ENCODE measurements around the gene ALOX12B. TPM values are rescaled to one million over a fixed set of nuclear protein-coding genes. Genes with fewer than 3 reads are reported as not detected.

ALOX12B gene
- total RNA-seq, 1 donor from 2014 or later = 0.35 TPM

GRCh38 chr17:8075574-8076342, 11.8 kb downstream of the ALOX12B start:
- H3K4me3 ChIP-seq (ENCODE audit: low read depth, low read length) = no peak overlapping the region
- TF ChIP-seq, protein P1, sequence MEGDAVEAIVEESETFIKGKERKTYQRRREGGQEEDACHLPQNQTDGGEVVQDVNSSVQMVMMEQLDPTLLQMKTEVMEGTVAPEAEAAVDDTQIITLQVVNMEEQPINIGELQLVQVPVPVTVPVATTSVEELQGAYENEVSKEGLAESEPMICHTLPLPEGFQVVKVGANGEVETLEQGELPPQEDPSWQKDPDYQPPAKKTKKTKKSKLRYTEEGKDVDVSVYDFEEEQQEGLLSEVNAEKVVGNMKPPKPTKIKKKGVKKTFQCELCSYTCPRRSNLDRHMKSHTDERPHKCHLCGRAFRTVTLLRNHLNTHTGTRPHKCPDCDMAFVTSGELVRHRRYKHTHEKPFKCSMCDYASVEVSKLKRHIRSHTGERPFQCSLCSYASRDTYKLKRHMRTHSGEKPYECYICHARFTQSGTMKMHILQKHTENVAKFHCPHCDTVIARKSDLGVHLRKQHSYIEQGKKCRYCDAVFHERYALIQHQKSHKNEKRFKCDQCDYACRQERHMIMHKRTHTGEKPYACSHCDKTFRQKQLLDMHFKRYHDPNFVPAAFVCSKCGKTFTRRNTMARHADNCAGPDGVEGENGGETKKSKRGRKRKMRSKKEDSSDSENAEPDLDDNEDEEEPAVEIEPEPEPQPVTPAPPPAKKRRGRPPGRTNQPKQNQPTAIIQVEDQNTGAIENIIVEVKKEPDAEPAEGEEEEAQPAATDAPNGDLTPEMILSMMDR (conservative IDR thresholded peaks at IDR 0.05; ENCODE audit: low read depth, low read length) = no peak
- no peak for DNase-seq (ENCODE audit: low read depth)

- no peak overlapping the region for H3K4me3 ChIP-seq (ENCODE audit: low read depth, low read length)
- TF ChIP-seq, protein P1 (conservative IDR thresholded peaks at IDR 0.05; ENCODE audit: low read depth, low read length) = no peak
- DNase-seq (ENCODE audit: low read depth) = no peak
These were observed 12.4 kb downstream of the ALOX12B start for GRCh38 chr17:8075081-8075480.

DNA sequence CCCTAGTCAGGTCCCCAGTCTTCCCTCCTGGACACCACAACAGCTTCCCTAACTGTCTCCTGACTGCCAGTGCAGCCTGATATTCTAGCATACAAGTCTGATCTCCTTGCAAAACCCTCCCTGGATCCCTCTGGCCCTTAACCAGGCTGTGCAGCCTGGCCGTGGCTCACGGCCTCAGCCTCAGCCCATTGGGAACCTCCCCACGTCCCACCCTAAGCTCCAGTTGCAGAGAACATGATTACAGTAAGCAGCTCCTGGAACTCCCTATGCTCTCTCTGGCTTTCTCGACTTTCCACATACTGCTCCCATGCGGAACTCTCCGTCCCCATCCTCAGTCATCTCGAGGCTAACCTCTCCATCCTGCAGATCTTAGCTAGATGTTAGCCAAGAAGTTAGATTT, 13.0 kb downstream of the ALOX12B start:
- no peak for DNase-seq (ENCODE audit: low read depth)
- H3K4me3 ChIP-seq (ENCODE audit: low read depth, low read length) = no peak overlapping the region
- TF ChIP-seq, protein P1 (conservative IDR thresholded peaks at IDR 0.05; ENCODE audit: low read depth, low read length) = no peak

GRCh38 chr17:8073627-8074484, 13.7 kb downstream of the ALOX12B start:
- H3K4me3 ChIP-seq (ENCODE audit: low read depth, low read length) = no peak overlapping the region
- TF ChIP-seq, protein P1 (conservative IDR thresholded peaks at IDR 0.05; ENCODE audit: low read depth, low read length) = peak; percentile 88
- no peak for DNase-seq (ENCODE audit: low read depth)

DNA sequence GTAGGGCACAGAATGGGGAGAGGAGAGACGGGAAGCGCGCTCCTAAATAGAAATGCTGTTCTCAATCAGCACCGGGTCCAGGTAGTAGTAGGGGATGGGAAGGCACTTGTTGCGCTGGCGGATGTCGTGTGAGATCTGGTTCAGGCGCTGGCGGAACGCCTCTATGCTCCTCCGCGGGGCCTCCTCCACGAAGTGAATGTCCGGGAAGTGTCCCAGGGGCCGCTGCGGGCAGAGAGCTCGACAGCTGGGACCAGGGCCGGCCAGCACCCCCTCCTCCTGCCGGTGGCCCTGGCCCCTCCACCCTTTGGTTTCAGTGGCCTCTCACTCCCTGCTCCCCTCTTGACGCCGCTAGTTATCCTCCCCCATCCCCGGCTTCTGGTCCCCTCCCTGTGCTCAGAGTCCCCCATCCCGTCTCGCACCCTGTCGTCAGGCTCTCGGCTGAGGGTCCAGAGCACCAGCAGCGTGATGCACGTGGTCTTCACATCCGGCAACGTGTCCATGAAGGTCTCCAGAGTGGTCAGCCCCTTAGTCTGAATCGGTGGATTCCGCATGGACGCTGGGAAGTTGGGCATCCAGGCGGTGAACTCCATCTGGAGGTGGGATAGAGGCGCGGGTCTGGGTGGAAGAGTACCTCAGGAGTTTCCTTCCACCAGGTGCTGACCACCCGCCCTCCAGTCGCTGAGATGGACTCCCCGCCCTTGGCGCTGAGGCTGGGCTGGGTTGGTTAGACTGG, 14.6 kb downstream of the ALOX12B start:
- no peak overlapping the region for H3K4me3 ChIP-seq (ENCODE audit: low read depth, low read length)
- TF ChIP-seq, protein P1 (conservative IDR thresholded peaks at IDR 0.05; ENCODE audit: low read depth, low read length) = no peak
- no peak for DNase-seq (ENCODE audit: low read depth)

DNA sequence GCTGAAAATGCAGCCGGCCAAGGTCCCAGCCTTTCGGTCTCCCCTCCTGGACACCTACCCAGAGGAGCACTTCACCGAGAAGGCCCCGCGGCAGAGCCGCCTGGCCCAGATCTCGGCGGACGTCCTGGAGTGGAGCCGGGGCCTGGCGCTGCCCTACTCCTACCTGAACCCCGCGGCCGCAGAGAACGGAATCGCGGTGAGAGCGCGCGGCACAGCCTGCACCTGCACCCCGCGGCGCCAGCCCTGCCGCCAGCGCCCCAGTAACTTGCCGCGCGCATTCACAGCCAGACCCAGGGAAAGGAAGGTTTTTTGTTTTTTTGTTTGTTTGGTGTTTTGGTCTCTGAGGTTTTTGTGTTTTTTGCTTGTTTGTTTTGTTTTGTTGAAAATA, 15.2 kb downstream of the ALOX12B start:
- no peak for DNase-seq (ENCODE audit: low read depth)
- no peak overlapping the region for H3K4me3 ChIP-seq (ENCODE audit: low read depth, low read length)
- TF ChIP-seq, protein P1 (conservative IDR thresholded peaks at IDR 0.05; ENCODE audit: low read depth, low read length) = no peak
